HepG2 (cell line): ENCODE data around the gene AS3MT. TPM values are rescaled to one million over a fixed set of nuclear protein-coding genes. Genes with fewer than 3 reads are reported as not detected.

Experiments
- KLF6 ChIP-seq: IDR thresholded peaks from 2 replicates; pipeline ENCODE4 v1.8.0; 2016; ENCODE audit warnings: missing biosample characterization, missing genetic modification reagents
- MYC ChIP-seq: sonication (generic); formaldehyde crosslinking; IDR thresholded peaks from 2 replicates; pipeline ENCODE4 v1.9.0; 2021; ENCODE audit warnings: missing genetic modification reagents, borderline replicate concordance
- NFAT5 ChIP-seq: sonication (generic); formaldehyde crosslinking; IDR thresholded peaks from 2 replicates; pipeline ENCODE4 v1.4.0; 2020; ENCODE audit warnings: missing genetic modification reagents
- TBX2 ChIP-seq: sonication (generic); formaldehyde crosslinking; IDR thresholded peaks from 2 replicates; pipeline ENCODE4 v1.5.0; 2020; ENCODE audit warnings: missing genetic modification reagents, mild to moderate bottlenecking, borderline replicate concordance
- ZNF30 ChIP-seq: sonication (generic); formaldehyde crosslinking; IDR thresholded peaks from 2 replicates; pipeline ENCODE4 v1.5.0; 2020; ENCODE audit warnings: mild to moderate bottlenecking, missing genetic modification reagents
- ZNF33B ChIP-seq: sonication (generic); formaldehyde crosslinking; IDR thresholded peaks from 2 replicates; pipeline ENCODE4 v1.5.1; 2020; ENCODE audit warnings: mild to moderate bottlenecking, missing genetic modification reagents
- ZNF446 ChIP-seq: sonication (generic); formaldehyde crosslinking; IDR thresholded peaks from 2 replicates; pipeline ENCODE4 v1.5.0; 2020; ENCODE audit warnings: mild to moderate bottlenecking, missing genetic modification reagents
- ZNF512 ChIP-seq: sonication (generic); formaldehyde crosslinking; IDR thresholded peaks from 2 replicates; pipeline ENCODE4 v1.4.0; 2020; ENCODE audit warnings: mild to moderate bottlenecking, missing genetic modification reagents
- ZNF761 ChIP-seq: sonication (generic); formaldehyde crosslinking; conservative IDR thresholded peaks from 2 replicates; pipeline ENCODE4 v1.4.0; 2020; ENCODE audit warnings: mild to moderate bottlenecking, missing genetic modification reagents
- ZSCAN29 ChIP-seq: sonication (generic); formaldehyde crosslinking; conservative IDR thresholded peaks from 2 replicates; pipeline ENCODE4 v1.4.0; 2020; ENCODE audit warnings: mild to moderate bottlenecking, missing genetic modification reagents
- polyA plus RNA-seq, 8 experiments: library from polyadenylated mRNA; depleted of rRNA in 3 of 8; stranded (reverse) in 7 of 8; unstranded in 1 of 8; fragments of >200 nt; fragmentation: Illumina TruSeq in 4 of 8; extraction: Trizol in 4 of 8; gene quantifications; 2 replicates each; pipeline versions ENCODE4 v1.2.1 to v1.2.3, GENCODE V29; 2011 to 2016; ENCODE audit warnings: low read depth in 4 of 8, missing spikeins in 1 of 8, mixed read lengths in 1 of 8; ENCODE audit not compliant: insufficient read depth in 1 of 8
- total RNA-seq, 5 experiments: library from RNA; depleted of rRNA; stranded (reverse); fragments of >200 nt; fragmentation: Illumina TruSeq; extraction: Trizol; gene quantifications; 2 replicates each; pipeline ENCODE4 v1.2.3, GENCODE V29; 2016; ENCODE audit warnings: low read depth in 1 of 5
- TF ChIP-seq, protein P1 (sequence below): sonication (generic); formaldehyde crosslinking; IDR thresholded peaks from 2 replicates; pipeline ENCODE4 v1.4.0; 2020; ENCODE audit warnings: missing genetic modification reagents
- TF ChIP-seq, protein P2 (sequence below): IDR thresholded peaks from 2 replicates; pipeline ENCODE4 v1.6.1; 2012; ENCODE audit warnings: inconsistent platforms
- TF ChIP-seq, protein P3 (sequence below), 2 experiments: sonication (generic) in 1 of 2; formaldehyde crosslinking in 1 of 2; IDR thresholded peaks; 2 replicates each; pipeline versions ENCODE4 v1.4.0 to v1.6.1; 2016 to 2020; ENCODE audit warnings: borderline replicate concordance in 1 of 2, low read depth in 1 of 2, mild to moderate bottlenecking in 1 of 2, missing genetic modification reagents in 1 of 2

AS3MT gene
- total and polyA plus RNA-seq, 2 of the 13 experiments (the other 11 are each of a cell fraction or from before 2014, with no cell fraction given) = 8.7 to 17.4 TPM

DNA sequence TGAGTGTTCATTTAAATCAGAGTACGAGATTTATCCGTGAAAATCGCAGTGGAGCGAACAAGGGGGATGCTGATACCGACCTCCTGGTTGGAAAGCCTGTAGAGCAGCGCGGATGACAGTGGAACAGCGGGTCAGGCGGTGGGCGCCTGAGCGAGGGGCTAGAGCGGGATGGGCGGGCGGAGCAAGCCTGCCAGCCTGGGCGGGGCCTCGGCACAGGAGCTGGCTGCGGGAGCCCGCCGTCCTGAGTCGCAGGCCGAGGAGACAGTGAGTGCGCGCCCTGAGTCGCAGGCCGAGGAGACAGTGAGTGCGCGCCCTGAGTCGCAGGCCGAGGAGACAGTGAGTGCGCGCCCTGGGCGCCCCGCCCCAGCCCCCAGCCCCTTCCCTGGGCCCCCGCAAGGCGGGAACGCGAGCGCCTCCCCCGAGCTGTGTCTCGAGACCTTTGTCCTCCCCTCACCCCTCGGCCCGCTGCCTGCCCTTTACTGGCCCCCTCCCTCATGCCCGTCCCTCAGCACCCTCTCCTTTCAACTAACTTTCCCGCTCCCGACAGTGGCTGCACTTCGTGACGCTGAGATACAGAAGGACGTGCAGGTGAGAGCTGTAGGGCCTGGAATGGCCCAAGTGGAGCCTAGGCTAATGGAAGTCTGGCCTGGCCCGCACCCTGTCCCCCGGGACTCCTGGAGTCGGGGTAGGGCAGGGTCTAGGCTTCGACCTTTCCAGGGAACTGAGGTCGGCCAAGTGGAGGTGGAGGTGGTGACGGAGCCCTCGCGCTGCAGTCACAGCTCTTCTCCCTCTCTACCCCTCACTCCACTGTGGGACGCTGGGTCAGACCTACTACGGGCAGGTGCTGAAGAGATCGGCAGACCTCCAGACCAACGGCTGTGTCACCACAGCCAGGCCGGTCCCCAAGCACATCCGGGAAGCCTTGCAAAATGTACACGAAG, at the start of gene AS3MT (continued):
- TF ChIP-seq, protein P1, sequence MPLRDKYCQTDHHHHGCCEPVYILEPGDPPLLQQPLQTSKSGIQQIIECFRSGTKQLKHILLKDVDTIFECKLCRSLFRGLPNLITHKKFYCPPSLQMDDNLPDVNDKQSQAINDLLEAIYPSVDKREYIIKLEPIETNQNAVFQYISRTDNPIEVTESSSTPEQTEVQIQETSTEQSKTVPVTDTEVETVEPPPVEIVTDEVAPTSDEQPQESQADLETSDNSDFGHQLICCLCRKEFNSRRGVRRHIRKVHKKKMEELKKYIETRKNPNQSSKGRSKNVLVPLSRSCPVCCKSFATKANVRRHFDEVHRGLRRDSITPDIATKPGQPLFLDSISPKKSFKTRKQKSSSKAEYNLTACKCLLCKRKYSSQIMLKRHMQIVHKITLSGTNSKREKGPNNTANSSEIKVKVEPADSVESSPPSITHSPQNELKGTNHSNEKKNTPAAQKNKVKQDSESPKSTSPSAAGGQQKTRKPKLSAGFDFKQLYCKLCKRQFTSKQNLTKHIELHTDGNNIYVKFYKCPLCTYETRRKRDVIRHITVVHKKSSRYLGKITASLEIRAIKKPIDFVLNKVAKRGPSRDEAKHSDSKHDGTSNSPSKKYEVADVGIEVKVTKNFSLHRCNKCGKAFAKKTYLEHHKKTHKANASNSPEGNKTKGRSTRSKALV = peak; percentile 59; the same call in 1 of the 2 replicates
- TF ChIP-seq MYC (peak; percentile 62; the same call in 1 of the 2 replicates), NFAT5 (CRISPR knock-in tag) (0 out of 2 replicates have a peak, but pooled peaks have one; percentile 12), ZNF761 (CRISPR knock-in tag) (peak; percentile 48; the same call in 1 of the 2 replicates), TBX2 (CRISPR knock-in tag) (no peak), ZNF33B (CRISPR knock-in tag) (peak; percentile 90; the same call in 1 of the 2 replicates), ZNF30 (peak; percentile 89; the same call in 1 of the 2 replicates), ZNF512 (0 out of 2 replicates have a peak, but pooled peaks have one; percentile 10), KLF6 (CRISPR knock-in tag) (peak; percentile 56; the same call in 1 of the 2 replicates), ZSCAN29 (CRISPR knock-in tag) (peak; percentile 5; the same call in 1 of the 2 replicates), ZNF446 (CRISPR knock-in tag) (0 out of 2 replicates have a peak, but pooled peaks have one; percentile 57)
- TF ChIP-seq, protein P2, sequence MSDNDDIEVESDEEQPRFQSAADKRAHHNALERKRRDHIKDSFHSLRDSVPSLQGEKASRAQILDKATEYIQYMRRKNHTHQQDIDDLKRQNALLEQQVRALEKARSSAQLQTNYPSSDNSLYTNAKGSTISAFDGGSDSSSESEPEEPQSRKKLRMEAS = peak; percentile 92
- TF ChIP-seq, protein P3, sequence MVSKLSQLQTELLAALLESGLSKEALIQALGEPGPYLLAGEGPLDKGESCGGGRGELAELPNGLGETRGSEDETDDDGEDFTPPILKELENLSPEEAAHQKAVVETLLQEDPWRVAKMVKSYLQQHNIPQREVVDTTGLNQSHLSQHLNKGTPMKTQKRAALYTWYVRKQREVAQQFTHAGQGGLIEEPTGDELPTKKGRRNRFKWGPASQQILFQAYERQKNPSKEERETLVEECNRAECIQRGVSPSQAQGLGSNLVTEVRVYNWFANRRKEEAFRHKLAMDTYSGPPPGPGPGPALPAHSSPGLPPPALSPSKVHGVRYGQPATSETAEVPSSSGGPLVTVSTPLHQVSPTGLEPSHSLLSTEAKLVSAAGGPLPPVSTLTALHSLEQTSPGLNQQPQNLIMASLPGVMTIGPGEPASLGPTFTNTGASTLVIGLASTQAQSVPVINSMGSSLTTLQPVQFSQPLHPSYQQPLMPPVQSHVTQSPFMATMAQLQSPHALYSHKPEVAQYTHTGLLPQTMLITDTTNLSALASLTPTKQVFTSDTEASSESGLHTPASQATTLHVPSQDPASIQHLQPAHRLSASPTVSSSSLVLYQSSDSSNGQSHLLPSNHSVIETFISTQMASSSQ (IDR thresholded peaks at IDR 0.05; ENCODE audit: low read depth) = no peak
- TF ChIP-seq, protein P3 (CRISPR knock-in tag; IDR thresholded peaks at IDR 0.05; ENCODE audit: borderline replicate concordance) = peak; percentile 45; the same call in 1 of the 2 replicates
